Left cardiac atrium (tissue), 4 donors: ENCODE data around the gene CDYL. TPM values are rescaled to one million over a fixed set of nuclear protein-coding genes. Genes with fewer than 3 reads are reported as not detected.
A peak's percentile ranks its signal among the peaks of the same experiment; 100 is the strongest.

Source experiments
- ATAC-seq, 2 donors: fragments of 200-7000 bp; cut with Tn5 transposase; one replicate each; pipeline ENCODE4 v1.9.1; 2020; ENCODE audit warnings: mild to moderate bottlenecking in 2 of 2, moderate library complexity in 2 of 2
- DNase-seq: peaks from one replicate; pipeline ENCODE4 v3.0.0-alpha.2; 2020
- intact Hi-C, 2 donors: fragments of 100-400 bp; cut with DNase I; formaldehyde crosslinking; loops; one replicate each; pipeline versions ENCODE4 v1.14.1 to v1.15.1; 2022 to 2023
- total RNA-seq, 2 donors: library from RNA; stranded (reverse); fragmentation: NEBNext Ultra II Directional; extraction: Animal tissue kit (Norgen Biotek cat#: 25700); gene quantifications; one replicate each; pipeline ENCODE4 v1.2.1, GENCODE V29; 2021
- donor health status: DM: no; HTN: yes; CAD: no.
- donor health status: DM: no; HTN: yes; CAD: no; lungs with severe emphysema.
- donor health status: DM: yes; HTN: yes; CAD: no.
- donor health status: Dilated cardiomyopathy.

Gene CDYL
- total RNA-seq, 2 donors from 2014 or later, result 26.9 to 31.2 TPM

DNA sequence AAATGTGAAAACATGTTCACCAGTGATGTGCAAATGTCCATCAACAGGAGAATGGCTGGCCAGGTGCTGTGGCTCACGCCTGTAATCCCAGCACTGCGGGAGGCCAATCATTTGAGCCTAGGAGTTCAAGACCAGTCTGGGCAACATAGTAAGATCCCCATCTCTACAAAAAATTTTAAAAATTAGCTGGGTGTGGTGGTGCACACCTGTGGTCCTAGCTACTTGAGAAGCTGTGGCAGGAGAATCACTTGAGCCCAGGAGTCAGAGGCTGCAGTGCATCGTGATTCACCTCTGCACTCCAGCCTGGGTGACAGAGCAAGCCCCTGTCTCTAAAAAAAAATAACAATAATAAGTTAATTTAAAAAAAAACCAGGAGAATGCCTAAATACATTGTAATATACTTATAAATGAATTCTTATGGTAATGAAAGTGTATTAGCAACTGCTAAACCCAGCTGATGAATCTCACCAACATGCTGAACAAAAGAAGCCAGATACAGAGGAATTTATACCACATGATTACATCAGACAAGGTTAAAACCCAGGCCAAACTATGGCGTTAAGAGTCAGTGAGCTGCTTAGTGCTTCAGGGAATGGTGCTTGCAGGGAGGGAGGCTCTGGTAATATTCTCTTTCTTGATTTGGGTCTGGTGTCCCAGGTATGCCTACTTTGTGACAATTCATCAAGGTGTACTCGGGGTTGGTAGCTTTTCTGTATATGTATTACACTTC, 191.3 kb downstream of the CDYL start:
- no peak for ATAC-seq
- intact Hi-C loops, result no loop called here
- DNase-seq, result no peak

DNA sequence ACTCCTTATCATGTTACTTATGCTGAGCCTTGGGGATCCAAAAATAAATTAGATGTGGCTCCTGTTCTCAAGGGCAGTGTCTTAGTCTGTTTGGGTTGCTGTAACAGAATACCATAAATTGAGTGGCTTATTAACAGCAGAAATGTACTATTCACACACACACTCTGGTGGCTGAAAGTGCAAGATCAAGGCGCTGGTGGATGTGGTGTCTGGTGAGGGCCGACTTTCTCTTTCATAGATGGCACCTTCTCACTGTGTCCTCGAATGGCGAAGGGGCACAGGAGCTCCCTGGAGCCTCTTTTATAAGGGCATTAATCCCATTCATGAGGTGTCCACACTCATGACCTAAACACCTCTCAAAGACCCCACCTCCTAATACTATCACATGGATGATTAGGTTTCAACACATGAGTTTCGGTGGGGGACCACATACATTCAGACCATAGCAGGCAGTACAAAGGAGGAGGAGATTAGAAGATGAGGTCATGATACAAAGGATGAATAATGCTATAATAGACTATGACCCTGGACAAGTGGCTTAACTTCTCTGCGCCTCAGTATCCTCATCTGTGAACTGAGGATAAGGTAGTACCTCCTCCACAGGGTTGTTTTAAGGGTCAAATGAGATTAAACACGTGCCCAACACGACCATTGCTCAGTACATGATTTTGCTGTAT, 193.5 kb downstream of the CDYL start:
- no peak for ATAC-seq
- intact Hi-C loops, result no loop called here

GRCh38 chr6:4970739-4971395, 194.7 kb downstream of the CDYL start:
- ATAC-seq (peak; percentile 27 to 50), DNase-seq (no peak)
- intact Hi-C loops, result no loop called here

More for the DNA sequence above, 193.5 kb downstream of the CDYL start:
- no peak for DNase-seq

DNA sequence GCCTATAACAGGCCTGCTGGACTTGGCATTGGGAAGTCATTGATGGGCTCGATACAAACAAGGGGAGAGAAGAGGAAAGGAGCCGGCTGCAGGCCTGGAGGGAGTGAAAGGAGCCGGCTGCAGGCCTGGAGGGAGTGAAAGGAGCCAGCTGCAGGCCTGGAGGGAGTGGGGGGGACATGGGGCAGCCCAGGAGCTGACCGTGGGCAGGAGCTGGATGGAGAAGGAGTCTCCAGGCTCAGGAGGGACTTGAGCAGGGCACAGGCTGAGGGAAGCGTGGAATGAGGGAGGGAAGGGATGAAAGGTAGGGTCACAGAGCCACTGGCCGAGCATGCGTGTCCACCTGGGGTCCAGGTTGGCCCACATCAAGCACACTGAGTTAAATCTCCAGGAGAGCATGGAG, 195.6 kb downstream of the CDYL start:
- intact Hi-C loops, result no loop called here
- DNase-seq (no peak), ATAC-seq (no peak)

DNA sequence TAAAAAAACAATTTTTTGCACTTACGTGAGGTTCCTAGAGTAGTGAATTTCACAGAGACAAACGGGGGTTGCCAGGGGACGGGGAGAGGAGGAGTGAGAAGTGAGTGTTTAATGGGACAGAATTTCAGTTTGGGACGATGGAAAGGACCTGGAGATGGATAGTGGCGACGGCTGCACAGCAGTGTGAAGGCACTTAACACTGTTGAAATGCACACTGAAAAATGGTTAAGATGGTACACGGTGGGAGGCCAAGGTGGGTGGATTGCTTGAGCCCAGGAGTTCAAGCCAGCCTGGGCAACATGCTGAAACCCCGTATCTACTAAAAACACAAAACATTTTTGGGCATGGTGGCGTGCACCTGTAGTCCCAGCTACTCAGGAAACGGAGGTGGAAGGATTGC, 196.2 kb downstream of the CDYL start:
- intact Hi-C loops, result no loop called here
- no peak for DNase-seq
- ATAC-seq, result no peak

DNA sequence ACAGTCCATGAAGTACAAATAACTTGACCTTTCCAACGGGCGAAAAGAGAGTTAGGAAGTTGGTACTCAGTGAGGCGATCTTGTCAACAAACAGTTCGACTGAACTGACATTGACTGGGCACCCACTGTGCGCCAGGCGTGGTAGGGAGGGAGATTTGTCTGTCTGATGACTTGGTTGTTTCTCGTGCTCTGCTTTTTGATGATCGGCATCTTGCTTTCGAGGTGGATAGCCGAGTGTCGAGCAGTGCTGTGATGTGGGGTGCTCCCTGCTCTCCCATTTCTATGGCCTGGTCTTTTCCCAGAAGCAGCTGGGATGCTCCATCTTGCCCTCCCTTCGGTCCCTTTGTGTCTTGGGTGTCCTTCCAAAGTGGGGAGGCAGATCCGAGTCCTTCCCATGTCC, 197.2 kb downstream of the CDYL start:
- intact Hi-C loops, result no loop called here
- ATAC-seq, result no peak
- DNase-seq, result no peak

- DNase-seq (peak; percentile 25), ATAC-seq (peak; percentile 69 to 83)
- intact Hi-C loops, result no loop called here
Measured at GRCh38 chr6:4973982-4974745, 198.0 kb downstream of the CDYL start.

- intact Hi-C loops, result no loop called here
- no peak for ATAC-seq
- DNase-seq, result no peak
Measured at GRCh38 chr6:4974962-4975361, 198.8 kb downstream of the CDYL start.

DNA sequence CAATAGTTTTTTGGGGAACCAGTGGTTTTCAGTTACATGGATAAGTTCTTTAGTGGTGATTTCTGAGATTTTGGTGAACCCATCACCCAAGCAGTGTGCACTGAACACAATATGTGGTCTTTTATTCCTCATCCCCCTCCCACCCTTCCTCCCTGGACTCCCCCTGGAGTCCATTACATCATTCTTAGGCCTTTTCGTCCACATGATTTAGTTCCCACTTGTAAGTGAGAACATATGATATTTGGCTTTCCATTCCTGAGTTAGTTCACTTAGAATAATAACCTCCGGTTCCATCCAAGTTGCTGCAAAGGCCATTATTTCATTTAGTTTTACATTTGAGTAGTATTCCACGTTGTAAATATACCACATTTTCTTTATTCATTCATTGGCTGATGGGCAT, 199.3 kb downstream of the CDYL start:
- no peak for DNase-seq
- intact Hi-C loops, result no loop called here

GRCh38 chr6:4977468-4977867, 201.3 kb downstream of the CDYL start:
- DNase-seq, result no peak
- intact Hi-C loops, result no loop called here
- ATAC-seq, result no peak

More for the DNA sequence above, 199.3 kb downstream of the CDYL start:
- no peak for ATAC-seq

GRCh38 chr6:4979426-4979825, 203.2 kb downstream of the CDYL start:
- no peak for DNase-seq
- no peak for ATAC-seq
- intact Hi-C loops, result no loop called here

- no peak for DNase-seq
- intact Hi-C loops, result no loop called here
- ATAC-seq, result no peak
Measured at GRCh38 chr6:4981761-4982160, 205.6 kb downstream of the CDYL start.

DNA sequence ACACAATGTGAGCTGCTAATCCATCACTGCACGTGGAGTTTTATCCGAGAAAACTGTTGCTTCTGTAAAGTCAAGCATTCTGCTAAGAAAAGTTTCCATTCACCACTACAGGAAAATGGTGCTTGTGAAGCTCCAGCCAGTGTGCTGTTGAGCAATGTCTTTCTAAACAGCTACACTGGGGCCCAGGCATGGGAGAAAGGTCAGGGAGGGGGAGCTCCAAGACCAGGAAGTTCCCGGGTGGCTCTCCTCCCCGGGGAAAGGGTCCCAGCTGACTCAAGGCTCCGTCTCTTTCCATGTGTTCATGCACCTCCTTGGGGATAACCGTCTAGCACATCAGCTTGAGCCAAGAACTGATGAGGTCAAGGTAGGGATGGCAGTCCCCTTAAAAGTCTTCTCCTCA, 207.1 kb downstream of the CDYL start:
- intact Hi-C loops, result no loop called here
- ATAC-seq (no peak), DNase-seq (no peak)

DNA sequence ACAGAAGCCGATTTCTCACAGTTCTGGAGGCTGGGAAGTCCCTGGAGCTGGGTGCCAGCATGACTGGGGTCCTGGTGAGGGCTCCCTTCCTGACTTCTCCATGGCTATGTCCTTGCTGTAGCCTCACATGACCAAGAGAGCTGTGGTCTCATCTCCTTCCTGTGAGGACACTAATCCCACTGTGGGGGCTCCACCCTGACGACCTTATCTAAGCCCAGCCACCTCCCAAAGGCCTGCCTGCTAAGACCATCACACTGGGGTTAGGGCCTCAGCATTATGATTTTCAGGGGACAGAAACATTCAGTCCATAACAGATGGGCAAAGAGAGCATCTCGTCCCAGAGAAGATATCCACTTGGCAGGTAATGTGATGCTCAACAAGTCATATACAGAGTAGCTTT, 210.8 kb downstream of the CDYL start:
- intact Hi-C loops, result no loop called here
- ATAC-seq (no peak), DNase-seq (no peak)

GRCh38 chr6:4987432-4987831, 211.2 kb downstream of the CDYL start:
- no peak for ATAC-seq
- intact Hi-C loops, result no loop called here
- DNase-seq, result no peak

GRCh38 chr6:4994741-4995140, 218.5 kb downstream of the CDYL start:
- DNase-seq (no peak), ATAC-seq (no peak)
- intact Hi-C loops, result no loop called here

DNA sequence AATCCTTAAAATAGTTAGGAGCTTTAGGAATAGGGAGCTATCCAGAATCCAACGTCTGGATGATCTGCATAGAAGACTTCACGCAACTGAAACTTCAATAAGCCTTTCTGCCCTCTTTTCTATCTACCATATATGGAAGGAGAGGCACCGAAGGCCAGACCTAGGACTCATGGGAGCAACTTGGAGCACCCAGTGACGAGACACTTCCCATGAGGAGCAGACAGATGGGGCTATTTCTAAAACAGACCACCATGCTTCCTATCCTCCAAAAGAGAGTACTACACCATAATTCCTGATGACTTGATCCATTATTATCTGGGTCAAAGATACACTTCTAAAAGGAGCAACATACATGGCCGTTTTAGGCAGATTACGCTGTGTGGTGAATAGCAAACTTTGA, 221.7 kb downstream of the CDYL start:
- intact Hi-C loops, result no loop called here
- DNase-seq (no peak), ATAC-seq (no peak)

- DNase-seq (no peak), ATAC-seq (no peak)
- intact Hi-C loops, result no loop called here
Measured at GRCh38 chr6:4999586-4999985, 223.4 kb downstream of the CDYL start.

GRCh38 chr6:5003604-5004372, 227.6 kb downstream of the CDYL start, which contains the start of gene RPP40:
Gene RPP40 (minus strand): TSS chr6:5004037. CDS start chr6:5004002, 35 bp downstream.
- peak; percentile 98 for DNase-seq
- intact Hi-C loops, result no loop called here
- peak; percentile 99 to 100 for ATAC-seq
